NB4 (cell line): ENCODE data around the gene ITSN1.
"Not testable (repeated sequence)": the region's sequence is repeated elsewhere in the genome, so short reads cannot be mapped to it uniquely, and the experiment has no call there.

ENCODE experiments used
- CTCF ChIP-seq: IDR thresholded peaks from one replicate; pipeline ENCODE4 v1.5.1; 2012; ENCODE audit warnings: low read depth, low read length
- MYC ChIP-seq: IDR thresholded peaks from 2 replicates; pipeline ENCODE4 v1.6.1; 2011; ENCODE audit warnings: low read depth, low read length
- POLR2A ChIP-seq: IDR thresholded peaks from 2 replicates; pipeline ENCODE4 v1.6.1; 2011; ENCODE audit warnings: mild to moderate bottlenecking; ENCODE audit not compliant: insufficient read length; ENCODE audit errors: extremely low read depth

DNA sequence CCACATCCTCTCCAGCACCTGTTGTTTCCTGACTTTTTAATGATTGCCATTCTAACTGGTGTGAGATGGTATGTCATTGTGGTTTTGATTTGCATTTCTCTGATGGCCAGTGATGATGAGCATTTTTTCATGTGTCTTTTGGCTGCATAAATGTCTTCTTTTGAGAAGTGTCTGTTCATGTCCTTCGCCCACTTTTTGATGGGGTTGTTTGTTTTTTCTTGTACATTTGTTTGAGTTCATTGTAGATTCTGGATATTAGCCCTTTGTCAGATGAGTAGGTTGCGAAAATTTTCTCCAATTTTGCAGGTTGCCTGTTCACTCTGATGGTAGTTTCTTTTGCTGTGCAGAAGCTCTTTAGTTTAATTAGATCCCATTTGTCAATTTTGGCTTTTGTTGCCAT lies 283.9 kb downstream of the ITSN1 start:
- TF ChIP-seq CTCF, POLR2A, MYC: not testable (repeated sequence)
